ENCODE results near the gene BORCS5. TPM values are rescaled to one million over a fixed set of nuclear protein-coding genes. Genes with fewer than 3 reads are reported as not detected.
A peak's percentile ranks its signal among the peaks of the same experiment; 100 is the strongest.
"Not testable (repeated sequence)": the region's sequence is repeated elsewhere in the genome, so short reads cannot be mapped to it uniquely, and the experiment has no call there.

Gene BORCS5
- total RNA-seq, 2 experiments from 2014 or later: 25.7 to 28.4 TPM

DNA sequence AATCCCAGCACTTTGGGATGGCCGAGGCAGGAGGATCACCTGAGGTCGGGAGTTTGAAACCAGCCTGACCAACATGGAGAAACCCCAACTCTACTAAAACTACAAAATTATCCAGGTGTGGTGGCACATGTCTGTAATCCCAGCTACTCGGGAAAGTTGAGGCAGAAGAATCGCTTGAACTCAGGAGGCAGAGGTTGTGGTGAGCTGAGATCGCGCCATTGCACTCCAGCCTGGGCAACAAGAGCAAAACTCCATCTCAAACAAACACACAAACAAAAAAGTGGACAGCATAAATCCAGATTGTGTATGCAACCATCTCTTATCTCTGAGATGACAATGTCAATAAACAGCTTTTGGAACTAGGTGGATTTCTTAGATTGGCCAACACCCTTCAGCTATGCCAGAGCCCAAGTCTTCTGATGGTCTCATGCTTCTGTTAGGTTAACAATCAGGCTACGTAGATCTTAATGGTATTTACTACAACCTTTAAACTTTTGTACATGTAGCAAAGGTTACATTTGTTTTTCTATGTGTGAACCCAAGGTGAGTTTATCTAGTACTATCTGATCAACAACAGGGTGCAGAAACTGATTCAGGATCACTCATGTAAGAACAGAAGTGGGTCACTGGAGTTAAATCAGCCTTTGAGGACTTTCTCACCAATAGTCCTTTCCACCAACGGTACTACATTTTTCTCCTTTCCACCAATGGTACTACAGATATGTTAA lies 132.1 kb downstream of the BORCS5 start:
- DNase-seq: no peak
- no peaks in the 10 kb centered on the region for H3K27me3 Mint-ChIP-seq
- no peaks in the 10 kb centered on the region for H3K9me3 Mint-ChIP-seq
- ChIA-PET POLR2A (no interaction called here), CTCF (interaction anchor here (0.6 kb wide), 1 partner anchor 168 kb away, joined by 4 read pairs; no protein-coding TSS in a partner anchor)
- peaks cover 21% of the 10 kb centered on the region for H3K4me1 Mint-ChIP-seq
- H3K27ac Mint-ChIP-seq: no peak overlapping the region
- peaks cover 38% of the 10 kb centered on the region for H3K36me3 Mint-ChIP-seq (ENCODE audit: low read depth)
- no peak overlapping the region for H3K4me3 Mint-ChIP-seq

DNA sequence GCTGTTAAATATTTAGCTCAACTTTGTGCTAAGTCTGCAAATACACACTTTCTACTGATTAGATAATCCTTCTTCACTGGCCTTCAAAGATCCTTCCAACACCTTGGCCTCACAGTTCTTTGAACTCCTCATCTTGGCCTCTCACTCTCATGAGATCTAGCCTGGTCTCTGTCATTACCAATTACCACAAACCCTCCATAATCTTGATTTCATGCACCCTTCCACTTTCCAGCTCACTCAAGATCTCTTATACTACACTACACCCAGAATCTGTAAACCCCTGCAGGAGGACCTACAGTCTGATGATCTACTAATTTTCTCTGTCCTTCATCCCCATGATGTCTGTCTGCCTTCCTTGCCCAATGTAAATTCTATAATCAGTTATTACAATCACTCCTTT lies 134.7 kb downstream of the BORCS5 start:
- Mint-ChIP-seq H3K4me3 (no peak overlapping the region), H3K27ac (no peak overlapping the region), H3K27me3 (no peaks in the 10 kb centered on the region), H3K4me1 (peaks cover 13% of the 10 kb centered on the region), H3K36me3 (ENCODE audit: low read depth) (peaks cover 32% of the 10 kb centered on the region), H3K9me3 (no peaks in the 10 kb centered on the region)
- POLR2A ChIA-PET: interaction anchor here (0.6 kb wide), 1 partner anchor 206 kb away, joined by 3 read pairs; no protein-coding TSS in a partner anchor
- CTCF ChIA-PET: interaction anchor here (1.1 to 1.5 kb wide), 3 partner anchors 8 to 114 kb away, joined by 3 to 4 read pairs (median 4); no protein-coding TSS in a partner anchor
- DNase-seq: no peak

DNA sequence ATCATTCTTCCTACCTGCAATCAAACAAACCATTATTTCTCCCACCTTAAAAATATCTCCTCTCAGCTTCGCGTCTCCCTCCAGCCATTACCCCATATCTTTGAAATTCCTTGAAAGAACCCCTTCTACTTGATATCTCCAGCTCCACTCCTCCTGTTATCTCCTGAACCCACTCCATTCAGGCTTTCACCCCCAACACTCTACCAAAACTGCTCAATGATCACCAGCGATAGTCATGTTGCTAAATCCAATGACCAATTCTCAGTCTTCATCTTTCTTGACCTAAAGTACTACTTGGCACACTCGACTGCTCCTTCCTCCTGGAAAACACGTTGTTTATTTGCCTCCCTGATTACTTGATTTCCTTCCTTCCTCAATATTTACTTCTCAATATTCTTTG lies 135.7 kb downstream of the BORCS5 start:
- no peaks in the 10 kb centered on the region for H3K9me3 Mint-ChIP-seq
- H3K27ac Mint-ChIP-seq: no peak overlapping the region
- H3K27me3 Mint-ChIP-seq: no peaks in the 10 kb centered on the region
- H3K4me3 Mint-ChIP-seq: no peak overlapping the region
- no peak for DNase-seq
- CTCF ChIA-PET: interaction anchor here (1.1 to 1.5 kb wide), 2 partner anchors 66 to 115 kb away, joined by 4 read pairs; no protein-coding TSS in a partner anchor
- POLR2A ChIA-PET: no interaction called here
- H3K36me3 Mint-ChIP-seq (ENCODE audit: low read depth): peaks cover 27% of the 10 kb centered on the region
- peaks cover 12% of the 10 kb centered on the region for H3K4me1 Mint-ChIP-seq

- ChIA-PET CTCF (no interaction called here), POLR2A (no interaction called here)
- no peak for DNase-seq
- Mint-ChIP-seq H3K27ac (no peak overlapping the region), H3K27me3 (no peaks in the 10 kb centered on the region), H3K4me1 (peaks cover 3% of the 10 kb centered on the region), H3K36me3 (ENCODE audit: low read depth) (peaks cover 21% of the 10 kb centered on the region), H3K9me3 (no peaks in the 10 kb centered on the region), H3K4me3 (no peak overlapping the region)
These were observed 138.7 kb downstream of the BORCS5 start for GRCh38 chr12:12495536-12495935.

DNA sequence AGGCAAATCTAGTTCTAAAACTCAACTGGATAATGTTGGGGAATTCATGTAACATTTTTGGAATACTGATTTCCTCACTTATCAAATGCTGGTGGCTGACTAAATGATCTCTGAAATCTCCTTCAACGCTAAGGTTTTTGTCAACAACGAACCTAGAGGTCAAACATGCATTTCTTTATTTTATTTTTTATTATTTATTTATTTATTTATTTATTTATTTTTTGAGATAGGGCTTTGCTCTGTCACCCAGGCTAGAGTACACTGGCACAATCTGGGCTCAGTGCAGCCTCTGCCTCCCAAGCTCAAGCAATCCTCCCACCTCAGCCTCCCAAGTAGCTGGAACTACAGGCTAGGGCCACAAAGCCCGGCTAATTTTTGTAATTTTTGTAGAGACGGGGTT lies 141.3 kb downstream of the BORCS5 start:
- DNase-seq: no peak
- H3K27me3 Mint-ChIP-seq: no peaks in the 10 kb centered on the region
- ChIA-PET CTCF (interaction anchor here (1.0 to 1.8 kb wide), 3 partner anchors 12 to 121 kb away, joined by 3 to 5 read pairs (median 3); no protein-coding TSS in a partner anchor), POLR2A (no interaction called here)
- H3K36me3 Mint-ChIP-seq (ENCODE audit: low read depth): peaks cover 23% of the 10 kb centered on the region
- no peaks in the 10 kb centered on the region for H3K9me3 Mint-ChIP-seq
- peaks cover 14% of the 10 kb centered on the region for H3K4me1 Mint-ChIP-seq
- H3K4me3 Mint-ChIP-seq: no peak overlapping the region
- no peak overlapping the region for H3K27ac Mint-ChIP-seq

DNA sequence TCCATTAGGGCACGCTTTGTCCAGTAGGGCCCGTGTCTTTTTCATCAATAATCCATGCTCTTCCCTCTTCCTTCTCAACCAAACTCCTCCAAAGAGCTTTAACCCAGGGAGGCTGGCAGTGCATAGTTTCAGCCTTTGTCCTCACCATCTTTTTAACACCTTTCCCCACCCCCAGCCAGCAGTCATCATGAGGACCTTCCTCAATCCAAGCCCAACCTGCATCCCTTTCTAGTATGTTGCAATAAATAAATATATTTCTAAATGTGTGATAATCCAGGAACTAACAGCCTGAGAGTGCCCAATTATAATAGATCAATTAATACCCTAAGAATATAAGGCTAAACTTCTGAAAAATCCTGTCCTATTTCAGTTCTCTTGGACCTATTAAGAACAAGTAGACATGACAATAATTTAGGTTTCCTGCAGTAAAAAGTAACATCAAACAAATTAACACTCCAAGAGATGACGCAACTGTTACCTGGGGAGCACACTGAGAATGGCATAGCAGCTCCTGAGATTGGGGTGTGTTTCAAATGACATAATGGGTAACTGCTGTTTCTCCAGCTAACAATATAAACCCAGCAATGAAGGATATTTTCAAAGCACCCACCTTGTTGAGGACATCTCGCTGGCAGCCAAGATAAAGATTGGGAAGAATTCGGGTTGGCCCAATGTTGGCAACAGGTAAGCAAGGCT lies 143.2 kb downstream of the BORCS5 start:
- no peaks in the 10 kb centered on the region for H3K9me3 Mint-ChIP-seq
- peaks cover 23% of the 10 kb centered on the region for H3K4me1 Mint-ChIP-seq
- no peaks in the 10 kb centered on the region for H3K27me3 Mint-ChIP-seq
- ChIA-PET CTCF (interaction anchor here (1.1 kb wide), 1 partner anchor 8 kb away, joined by 3 read pairs; no protein-coding TSS in a partner anchor), POLR2A (no interaction called here)
- H3K4me3 Mint-ChIP-seq: no peak overlapping the region
- no peak for DNase-seq
- H3K27ac Mint-ChIP-seq: no peak overlapping the region
- peaks cover 21% of the 10 kb centered on the region for H3K36me3 Mint-ChIP-seq (ENCODE audit: low read depth)

- Mint-ChIP-seq H3K27me3 (no peaks in the 10 kb centered on the region), H3K4me3 (peak overlapping the region; percentile 38), H3K4me1 (peaks cover 33% of the 10 kb centered on the region), H3K9me3 (no peaks in the 10 kb centered on the region), H3K36me3 (ENCODE audit: low read depth) (peaks cover 19% of the 10 kb centered on the region), H3K27ac (peak overlapping the region; percentile 62)
- POLR2A ChIA-PET: no interaction called here
- no peak for DNase-seq
- CTCF ChIA-PET: no interaction called here
These were observed 144.2 kb downstream of the BORCS5 start for GRCh38 chr12:12501121-12501520.

GRCh38 chr12:12502130-12502814 lies 145.4 kb downstream of the BORCS5 start:
- peak overlapping the region; percentile 48 for H3K4me3 Mint-ChIP-seq
- POLR2A ChIA-PET: not testable (repeated sequence)
- H3K36me3 Mint-ChIP-seq (ENCODE audit: low read depth): peaks cover 17% of the 10 kb centered on the region

DNA sequence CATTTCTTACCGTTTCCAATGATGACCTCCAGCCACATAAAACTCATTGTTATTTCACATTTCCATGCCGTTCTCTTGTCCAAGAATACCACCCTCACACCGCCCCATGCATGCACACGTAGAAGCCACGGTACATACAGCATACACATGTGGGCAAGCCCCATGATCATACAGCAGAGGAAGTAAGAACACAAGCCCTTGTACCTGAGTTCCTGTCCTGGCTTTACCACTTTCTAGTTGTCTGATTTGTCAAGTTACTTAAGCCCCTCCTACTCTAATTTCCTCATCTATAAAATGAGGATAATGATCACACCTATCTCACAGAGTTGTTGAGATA lies 145.9 kb downstream of the BORCS5 start:
- DNase-seq: no peak
- H3K36me3 Mint-ChIP-seq (ENCODE audit: low read depth): peaks cover 15% of the 10 kb centered on the region
- POLR2A ChIA-PET: no interaction called here
- CTCF ChIA-PET: interaction anchor here (1.8 to 3.2 kb wide), 3 partner anchors 14 to 27 kb away, joined by 6 to 9 read pairs (median 6); no protein-coding TSS in a partner anchor
- peak overlapping the region; percentile 48 for H3K4me3 Mint-ChIP-seq
- peak overlapping the region; percentile 87 for H3K27ac Mint-ChIP-seq
- H3K27me3 Mint-ChIP-seq: no peaks in the 10 kb centered on the region
- H3K9me3 Mint-ChIP-seq: no peaks in the 10 kb centered on the region
- H3K4me1 Mint-ChIP-seq: peaks cover 37% of the 10 kb centered on the region

More at GRCh38 chr12:12502130-12502814, 145.4 kb downstream of the BORCS5 start:
- DNase-seq, H3K27me3 Mint-ChIP-seq, H3K9me3 Mint-ChIP-seq: not testable (repeated sequence)
- peaks cover 37% of the 10 kb centered on the region for H3K4me1 Mint-ChIP-seq
- CTCF ChIA-PET: interaction anchor here (0.6 to 3.2 kb wide), 4 partner anchors 14 to 26 kb away, joined by 3 to 9 read pairs (median 6); no protein-coding TSS in a partner anchor
- H3K27ac Mint-ChIP-seq: peak overlapping the region; percentile 87

DNA sequence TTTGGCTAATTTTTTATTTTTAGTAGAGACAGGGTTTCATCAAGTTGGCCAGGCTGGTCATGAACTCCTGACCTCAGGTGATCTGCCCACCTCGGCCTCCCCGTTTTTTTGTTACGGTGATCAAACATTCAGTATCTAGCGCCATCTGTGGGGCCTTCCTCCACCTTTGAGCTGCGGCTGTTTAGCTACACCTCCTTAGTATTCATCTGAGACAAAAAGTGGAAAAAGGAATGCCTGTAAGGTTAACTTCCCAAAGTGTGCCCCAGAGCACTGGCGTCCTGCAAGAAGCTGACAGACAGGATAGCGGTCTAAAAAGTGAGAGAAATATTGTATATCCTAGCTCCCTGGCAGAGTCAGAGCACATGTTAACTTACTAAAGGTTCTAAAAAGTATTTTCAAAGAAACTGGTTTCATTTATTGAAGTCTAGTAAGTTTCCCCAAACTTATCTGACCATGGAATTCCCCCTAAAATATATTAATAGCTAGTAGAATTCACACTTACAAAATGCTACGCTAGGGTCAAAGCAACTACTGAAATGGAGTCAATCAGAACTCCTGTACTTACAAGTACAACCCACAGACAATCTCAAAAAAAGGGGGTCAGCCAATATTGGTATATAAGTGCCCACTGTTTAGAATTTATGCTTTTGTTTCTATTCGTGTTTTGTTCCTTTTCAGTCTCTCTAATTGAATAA lies 146.7 kb downstream of the BORCS5 start:
- ChIA-PET POLR2A (interaction anchor here (0.7 kb wide), 1 partner anchor 127 kb away, joined by 3 read pairs; no protein-coding TSS in a partner anchor), CTCF (interaction anchor here (0.5 to 3.2 kb wide), 16 partner anchors 8 to 614 kb away, joined by 3 to 9 read pairs (median 4); partner anchors contain the start of gene BORCS5)
- Mint-ChIP-seq H3K4me1 (peaks cover 37% of the 10 kb centered on the region), H3K9me3 (no peaks in the 10 kb centered on the region), H3K27ac (peak overlapping the region; percentile 87), H3K36me3 (ENCODE audit: low read depth) (peaks cover 16% of the 10 kb centered on the region), H3K4me3 (peak overlapping the region; percentile 38), H3K27me3 (no peaks in the 10 kb centered on the region)
- no peak for DNase-seq

DNA sequence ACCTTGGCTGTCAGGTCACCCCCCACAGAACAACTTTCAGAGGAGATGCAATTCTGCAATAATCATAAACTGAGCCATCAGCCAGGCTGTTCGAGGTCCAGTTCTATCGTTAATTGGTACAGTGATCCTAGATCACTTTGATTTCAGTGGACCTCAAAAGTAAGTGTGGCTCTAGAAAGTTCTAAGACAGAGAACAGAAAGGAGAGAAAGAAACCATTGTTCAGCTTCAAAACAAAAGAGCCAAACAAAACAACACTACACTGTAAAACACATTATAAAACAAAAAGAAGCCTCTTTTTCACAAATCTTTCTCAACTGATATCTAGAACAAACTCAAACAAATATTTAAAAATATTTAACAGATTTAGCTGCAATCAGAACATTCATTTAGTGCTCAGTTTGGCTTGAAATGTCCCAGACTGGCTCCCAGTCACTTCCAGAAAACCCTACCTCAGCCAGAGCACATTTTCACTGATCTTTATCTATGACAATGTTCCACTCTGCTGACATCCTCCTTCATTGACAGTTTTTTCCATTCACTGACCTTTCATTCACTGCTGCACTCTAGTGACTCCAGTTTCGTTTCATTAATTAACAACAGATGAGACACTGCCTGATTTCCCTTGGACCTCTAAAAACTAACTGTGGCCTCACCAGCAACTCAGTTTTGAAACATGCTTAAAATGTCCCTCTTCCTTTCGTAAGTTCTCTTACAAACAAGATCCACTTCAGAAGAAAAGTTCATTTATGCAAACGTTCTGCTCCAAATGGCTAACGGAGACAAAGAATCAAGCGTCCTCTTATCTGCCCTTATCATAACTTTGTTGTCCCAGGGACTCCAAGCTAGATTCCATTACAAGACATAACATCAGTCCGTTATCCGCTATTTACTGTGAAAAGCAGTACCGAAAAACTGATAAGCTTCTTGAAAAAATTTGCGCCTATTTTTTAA lies 148.9 kb downstream of the BORCS5 start:
- Mint-ChIP-seq H3K4me1 (peaks cover 39% of the 10 kb centered on the region), H3K27ac (peak overlapping the region; percentile 46), H3K27me3 (no peaks in the 10 kb centered on the region), H3K9me3 (no peaks in the 10 kb centered on the region), H3K36me3 (ENCODE audit: low read depth) (peaks cover 16% of the 10 kb centered on the region), H3K4me3 (peak overlapping the region; percentile 15)
- POLR2A ChIA-PET: no interaction called here
- CTCF ChIA-PET: interaction anchor here (0.6 to 1.7 kb wide), 6 partner anchors 10 to 298 kb away, joined by 3 to 4 read pairs (median 3); no protein-coding TSS in a partner anchor
- DNase-seq: no peak
